Mesenchymal stem cell (in vitro differentiated cells and primary cell): ENCODE results near the gene IL21R.

Source experiments
- DNase-seq: peaks from one replicate; pipeline ENCODE4 v3.0.0-alpha.2; 2013
- H2AFZ ChIP-seq: one replicate; pipeline ENCODE4 v1.6.1; 2013; ENCODE audit warnings: low read depth, mild to moderate bottlenecking, control low read depth, inconsistent platforms, low read length, moderate library complexity
- H2AK5ac ChIP-seq: 2 replicates; pipeline ENCODE4 v1.6.1; 2013; ENCODE audit warnings: low read length, moderate library complexity, mild to moderate bottlenecking, inconsistent platforms; ENCODE audit not compliant: severe bottlenecking
- H2BK120ac ChIP-seq: one replicate; pipeline ENCODE4 v1.6.1; 2013; ENCODE audit warnings: low read depth, mild to moderate bottlenecking, inconsistent platforms, low read length, moderate library complexity
- H2BK12ac ChIP-seq, 2 experiments: one replicate each; pipeline ENCODE4 v1.6.1; 2013; ENCODE audit warnings: inconsistent platforms in 2 of 2, low read length in 2 of 2, mild to moderate bottlenecking in 2 of 2, moderate library complexity in 2 of 2, control low read depth in 1 of 2
- H2BK15ac ChIP-seq: one replicate; pipeline ENCODE4 v1.6.1; 2013; ENCODE audit warnings: mild to moderate bottlenecking, low read depth, inconsistent platforms; ENCODE audit not compliant: poor library complexity, severe bottlenecking
- H2BK5ac ChIP-seq: 2 replicates; pipeline ENCODE4 v1.6.1; 2013; ENCODE audit warnings: low read depth, mild to moderate bottlenecking, low read length, control low read depth, inconsistent platforms; ENCODE audit not compliant: poor library complexity, severe bottlenecking
- H3K14ac ChIP-seq, 2 experiments: one replicate each; pipeline ENCODE4 v1.6.1; 2013; ENCODE audit warnings: inconsistent platforms in 2 of 2, low read length in 2 of 2, control low read depth in 1 of 2, mild to moderate bottlenecking in 1 of 2, moderate library complexity in 1 of 2
- H3K18ac ChIP-seq, 2 experiments: one replicate each; pipeline ENCODE4 v1.6.1; 2013; ENCODE audit warnings: inconsistent platforms in 2 of 2, low read length in 2 of 2, control low read depth in 1 of 2, low read depth in 1 of 2, mild to moderate bottlenecking in 1 of 2
- H3K23ac ChIP-seq, 2 experiments: one replicate each; pipeline ENCODE4 v1.6.1; 2013; ENCODE audit warnings: inconsistent platforms in 2 of 2, low read length in 2 of 2, mild to moderate bottlenecking in 2 of 2, moderate library complexity in 2 of 2, control low read depth in 1 of 2
- H3K27ac ChIP-seq: 2 replicates; pipeline ENCODE4 v1.5.1; 2013; ENCODE audit warnings: mild to moderate bottlenecking, moderate library complexity, low read length, control low read depth, inconsistent platforms; ENCODE audit not compliant: poor library complexity, severe bottlenecking
- H3K27me3 ChIP-seq, 2 experiments: 2 replicates each; pipeline versions ENCODE4 v1.6.1 to v1.7.0; 2013; ENCODE audit warnings: low read length in 2 of 2, mild to moderate bottlenecking in 2 of 2, moderate library complexity in 2 of 2, control low read depth in 1 of 2, inconsistent platforms in 1 of 2; ENCODE audit not compliant: control insufficient read depth in 1 of 2, insufficient read depth in 1 of 2
- H3K36me3 ChIP-seq, 2 experiments: 2 replicates each; pipeline versions ENCODE4 v1.6.1 to v1.7.0; 2013; ENCODE audit warnings: low read length in 2 of 2, control low read depth in 1 of 2, inconsistent platforms in 1 of 2, low read depth in 1 of 2, mild to moderate bottlenecking in 1 of 2; ENCODE audit not compliant: insufficient read depth in 2 of 2, control insufficient read depth in 1 of 2
- H3K4ac ChIP-seq, 2 experiments: one replicate each; pipeline ENCODE4 v1.6.1; 2013; ENCODE audit warnings: inconsistent platforms in 2 of 2, low read length in 2 of 2, mild to moderate bottlenecking in 2 of 2, moderate library complexity in 2 of 2, control low read depth in 1 of 2, low read depth in 1 of 2
- H3K4me1 ChIP-seq: 2 replicates; pipeline ENCODE4 v1.6.1; 2013; ENCODE audit warnings: low read depth, low read length, control low read depth; ENCODE audit not compliant: control insufficient read depth, insufficient read depth
- H3K4me2 ChIP-seq: 2 replicates; pipeline ENCODE4 v1.6.1; 2013; ENCODE audit warnings: low read length, mild to moderate bottlenecking, inconsistent platforms; ENCODE audit not compliant: poor library complexity, severe bottlenecking
- H3K4me3 ChIP-seq, 2 experiments: 2 replicates each; pipeline versions ENCODE4 v1.5.1 to v1.7.0; 2013; ENCODE audit warnings: low read length in 2 of 2, mild to moderate bottlenecking in 2 of 2, control low read depth in 1 of 2, low read depth in 1 of 2; ENCODE audit not compliant: insufficient read depth in 1 of 2
- H3K79me1 ChIP-seq: replicated peaks from 2 replicates; pipeline ENCODE4 v1.6.1; 2013; ENCODE audit warnings: mild to moderate bottlenecking, control low read depth, low read length, inconsistent platforms; ENCODE audit not compliant: poor library complexity, severe bottlenecking
- H3K9ac ChIP-seq: 2 replicates; pipeline ENCODE4 v1.7.0; 2013; ENCODE audit warnings: mild to moderate bottlenecking, low read length, moderate library complexity
- H3K9me3 ChIP-seq: 2 replicates; pipeline ENCODE4 v1.7.0; 2013; ENCODE audit warnings: mild to moderate bottlenecking, low read length; ENCODE audit not compliant: control insufficient read depth
- H4K8ac ChIP-seq: one replicate; pipeline ENCODE4 v1.6.1; 2013; ENCODE audit warnings: inconsistent platforms, mild to moderate bottlenecking, low read length, moderate library complexity
- H4K91ac ChIP-seq: one replicate; pipeline ENCODE4 v1.6.1; 2013; ENCODE audit warnings: mild to moderate bottlenecking, low read length, inconsistent platforms
- WGBS: methylation state at CpG from one replicate; pipeline ENCODE4 v1.1.7; 2013; ENCODE audit warnings: mixed read lengths; 5-methylcytosine and 5-hydroxymethylcytosine counted together

Gene IL21R

GRCh38 chr16:27403601-27403992 is 1.6 kb downstream of the IL21R start:
- no peak overlapping the region for H2BK120ac ChIP-seq
- H3K36me3 ChIP-seq = no peaks in the 10 kb centered on the region
- H3K4ac ChIP-seq = no peak overlapping the region
- no peak overlapping the region for H4K91ac ChIP-seq
- peaks cover 12 to 27% of the 10 kb centered on the region in 2 experiments for H3K27me3 ChIP-seq
- no peak overlapping the region for H2BK15ac ChIP-seq
- no peak overlapping the region for H3K14ac ChIP-seq
- no peak overlapping the region for H3K27ac ChIP-seq
- peaks cover 11% of the 10 kb centered on the region for H3K4me1 ChIP-seq
- H3K18ac ChIP-seq = no peak overlapping the region
- no peak for DNase-seq
- H2AK5ac ChIP-seq = no peak overlapping the region
- H3K23ac ChIP-seq = no peak overlapping the region
- 70% methylated on average over 6 of the region's 6 CpGs for WGBS
- no peak overlapping the region for H3K4me3 ChIP-seq
- H3K9ac ChIP-seq = no peak overlapping the region
- no peak overlapping the region for H2BK12ac ChIP-seq
- H3K79me1 ChIP-seq = no peaks in the 10 kb centered on the region
- no peak overlapping the region for H3K4me2 ChIP-seq
- no peaks in the 10 kb centered on the region for H3K9me3 ChIP-seq
- no peak overlapping the region for H4K8ac ChIP-seq
- H2BK5ac ChIP-seq = no peak overlapping the region
- no peak overlapping the region for H2AFZ ChIP-seq

- WGBS = 96% methylated on average over 10 of the region's 10 CpGs
- H3K27me3 ChIP-seq = peaks cover 12 to 27% of the 10 kb centered on the region in 2 experiments
- H2AK5ac ChIP-seq = no peak overlapping the region
- H4K91ac ChIP-seq = peak overlapping the region; percentile 29
- no peak for DNase-seq
- H3K4me2 ChIP-seq = no peak overlapping the region
- H3K4me1 ChIP-seq = peaks cover 12% of the 10 kb centered on the region
- H2BK15ac ChIP-seq = no peak overlapping the region
- H2BK5ac ChIP-seq = no peak overlapping the region
- H3K14ac ChIP-seq = no peak overlapping the region
- H3K18ac ChIP-seq = no peak overlapping the region
- no peaks in the 10 kb centered on the region for H3K9me3 ChIP-seq
- no peaks in the 10 kb centered on the region for H3K79me1 ChIP-seq
- H3K27ac ChIP-seq = no peak overlapping the region
- no peak overlapping the region for H2AFZ ChIP-seq
- H4K8ac ChIP-seq = no peak overlapping the region
- no peak overlapping the region for H2BK12ac ChIP-seq
- H3K4ac ChIP-seq = no peak overlapping the region
- no peaks in the 10 kb centered on the region for H3K36me3 ChIP-seq
- H3K9ac ChIP-seq = no peak overlapping the region
- no peak overlapping the region for H2BK120ac ChIP-seq
- H3K4me3 ChIP-seq = no peak overlapping the region
- H3K23ac ChIP-seq = no peak overlapping the region
Observed at GRCh38 chr16:27404163-27404823, 2.3 kb downstream of the IL21R start.

GRCh38 chr16:27405546-27406451 is 3.8 kb downstream of the IL21R start:
- WGBS = 68% methylated on average over 13 of the region's 19 CpGs
- no peaks in the 10 kb centered on the region for H3K79me1 ChIP-seq
- no peak overlapping the region for H4K91ac ChIP-seq

GRCh38 chr16:27406511-27407128 is 4.6 kb downstream of the IL21R start:
- no peaks in the 10 kb centered on the region for H3K9me3 ChIP-seq
- DNase-seq = no peak
- H3K4me2 ChIP-seq = no peak overlapping the region
- no peak overlapping the region for H2BK120ac ChIP-seq
- H3K4me3 ChIP-seq = no peak overlapping the region
- no peak overlapping the region for H3K27ac ChIP-seq
- no peaks in the 10 kb centered on the region for H3K36me3 ChIP-seq
- H2AK5ac ChIP-seq = no peak overlapping the region
- H3K14ac ChIP-seq = no peak overlapping the region
- no peaks in the 10 kb centered on the region for H3K79me1 ChIP-seq
- H3K27me3 ChIP-seq = peaks cover 12 to 24% of the 10 kb centered on the region in 2 experiments
- H3K23ac ChIP-seq = no peak overlapping the region
- no peak overlapping the region for H3K18ac ChIP-seq
- peaks cover 12% of the 10 kb centered on the region for H3K4me1 ChIP-seq
- no peak overlapping the region for H2BK5ac ChIP-seq
- no peak overlapping the region for H3K4ac ChIP-seq
- WGBS = 76% methylated on average over 6 of the region's 6 CpGs
- no peak overlapping the region for H3K9ac ChIP-seq
- H2BK15ac ChIP-seq = no peak overlapping the region
- H4K91ac ChIP-seq = no peak overlapping the region
- H2AFZ ChIP-seq = no peak overlapping the region
- H4K8ac ChIP-seq = no peak overlapping the region
- H2BK12ac ChIP-seq = no peak overlapping the region

More at GRCh38 chr16:27405546-27406451, 3.8 kb downstream of the IL21R start:
- no peak overlapping the region for H2BK12ac ChIP-seq
- H2BK5ac ChIP-seq = no peak overlapping the region
- H3K23ac ChIP-seq = no peak overlapping the region
- no peak overlapping the region for H2AK5ac ChIP-seq
- H3K4ac ChIP-seq = no peak overlapping the region
- no peak overlapping the region for H2BK120ac ChIP-seq
- peaks cover 12% of the 10 kb centered on the region for H3K4me1 ChIP-seq
- H3K36me3 ChIP-seq = no peaks in the 10 kb centered on the region
- no peak overlapping the region for H3K14ac ChIP-seq
- H2BK15ac ChIP-seq = no peak overlapping the region
- no peak overlapping the region for H2AFZ ChIP-seq
- peaks cover 12 to 27% of the 10 kb centered on the region in 2 experiments for H3K27me3 ChIP-seq
- no peak overlapping the region for H3K18ac ChIP-seq
- no peaks in the 10 kb centered on the region for H3K9me3 ChIP-seq
- peak overlapping the region; percentile 29 for H3K9ac ChIP-seq
- no peak overlapping the region for H3K4me2 ChIP-seq
- H4K8ac ChIP-seq = no peak overlapping the region
- H3K4me3 ChIP-seq = no peak overlapping the region
- no peak overlapping the region for H3K27ac ChIP-seq
- no peak for DNase-seq
